Activated CD8-positive, alpha-beta memory T cell treated with anti-CD3 and anti-CD28 coated beads, Interleukin-2, amount 50 U/mL, for 48 hours (primary cell): ENCODE data around the gene DOCK2.
"Not testable (repeated sequence)": the region's sequence is repeated elsewhere in the genome, so short reads cannot be mapped to it uniquely, and the experiment has no call there.

Experiments
- DNase-seq: peaks from one replicate; pipeline ENCODE4 v3.0.0-alpha.2; 2020

DOCK2 gene

GRCh38 chr5:169798438-169798837 lies 161.4 kb downstream of the DOCK2 start:
- DNase-seq, result no peak

GRCh38 chr5:169798906-169799660 lies 162.0 kb downstream of the DOCK2 start:
- DNase-seq, result no peak

- DNase-seq, result no peak
These were observed 164.3 kb downstream of the DOCK2 start for GRCh38 chr5:169801324-169801777.

GRCh38 chr5:169801781-169802180 lies 164.7 kb downstream of the DOCK2 start:
- DNase-seq, result no peak

- DNase-seq, result no peak
These were observed 166.3 kb downstream of the DOCK2 start for GRCh38 chr5:169803077-169803981.

- no peak for DNase-seq
These were observed 167.8 kb downstream of the DOCK2 start for GRCh38 chr5:169804861-169805260.

- peak; percentile 79 for DNase-seq
These were observed 168.5 kb downstream of the DOCK2 start for GRCh38 chr5:169805527-169805934.

- DNase-seq, result no peak
These were observed 169.0 kb downstream of the DOCK2 start for GRCh38 chr5:169805937-169806700.

- DNase-seq, result no peak
These were observed 171.1 kb downstream of the DOCK2 start for GRCh38 chr5:169808118-169808581.

- DNase-seq, result not testable (repeated sequence)
These were observed 171.8 kb downstream of the DOCK2 start for GRCh38 chr5:169808880-169809279.

- DNase-seq, result no peak
These were observed 172.2 kb downstream of the DOCK2 start for GRCh38 chr5:169809281-169809680.

- no peak for DNase-seq
These were observed 173.4 kb downstream of the DOCK2 start for GRCh38 chr5:169810524-169810923.

- DNase-seq, result no peak
These were observed 173.9 kb downstream of the DOCK2 start for GRCh38 chr5:169811023-169811422.

GRCh38 chr5:169811680-169812079 lies 174.6 kb downstream of the DOCK2 start:
- DNase-seq, result no peak

- DNase-seq, result no peak
These were observed 175.7 kb downstream of the DOCK2 start for GRCh38 chr5:169812786-169813185.

GRCh38 chr5:169814045-169814444 lies 177.0 kb downstream of the DOCK2 start:
- no peak for DNase-seq

- DNase-seq, result no peak
These were observed 177.4 kb downstream of the DOCK2 start for GRCh38 chr5:169814522-169814921.

- DNase-seq, result no peak
These were observed 180.0 kb downstream of the DOCK2 start for GRCh38 chr5:169817031-169817430.

GRCh38 chr5:169826618-169827017 lies 189.5 kb downstream of the DOCK2 start:
- no peak for DNase-seq

- DNase-seq, result no peak
These were observed 190.7 kb downstream of the DOCK2 start for GRCh38 chr5:169827769-169828168.

- no peak for DNase-seq
These were observed 191.3 kb downstream of the DOCK2 start for GRCh38 chr5:169828385-169828784.

- DNase-seq, result no peak
These were observed 194.3 kb downstream of the DOCK2 start for GRCh38 chr5:169831331-169831730.

- DNase-seq, result no peak
These were observed 195.2 kb downstream of the DOCK2 start for GRCh38 chr5:169832304-169832703.
